ENCODE results near the gene GFRA1. TPM values are rescaled to one million over a fixed set of nuclear protein-coding genes. Genes with fewer than 3 reads are reported as not detected.
"Not testable (repeated sequence)": the region's sequence is repeated elsewhere in the genome, so short reads cannot be mapped to it uniquely, and the experiment has no call there.

Gene GFRA1
- total RNA-seq, 1 experiment from 2014 or later: 0.30 TPM

DNA sequence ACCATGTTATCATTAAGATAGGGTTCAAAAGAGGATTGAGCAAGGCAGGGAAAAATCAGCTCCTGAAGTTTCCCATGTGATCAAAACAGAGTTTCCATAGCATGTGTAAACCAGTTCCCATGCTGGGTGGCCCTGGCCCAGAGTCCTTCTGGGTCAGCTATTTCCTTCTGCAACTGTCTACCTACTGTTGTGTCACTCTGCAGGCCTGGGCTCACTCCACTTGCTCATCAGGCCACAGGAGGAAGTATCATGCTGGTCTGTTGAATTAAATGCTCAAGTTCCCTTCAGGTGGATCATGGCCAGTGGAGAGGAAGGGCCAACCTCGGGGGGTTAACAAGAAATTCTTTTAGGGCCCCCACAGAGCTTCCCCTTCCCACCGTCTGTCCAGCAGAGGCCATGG lies 104.7 kb downstream of the GFRA1 start:
- ChIA-PET RAD21 (ENCODE audit: low non-redundant PET in 1 of 2, low total read pairs in 2 of 2, uncharacterized antibody in 2 of 2, unreplicated experiment in 2 of 2) (no interaction called here), POLR2A (no interaction called here), CTCF (no interaction called here)
- Histone ChIP-seq H3K4me1 (ENCODE audit: control insufficient read depth in 1 of 2, insufficient read depth in 2 of 2, low read length in 2 of 2) (no peaks in the 10 kb centered on the region), H3K9ac (ENCODE audit: low read length) (no peak overlapping the region), H3K36me3 (ENCODE audit: control insufficient read depth in 1 of 2, insufficient read depth in 2 of 2, low read length in 2 of 2) (no peaks in the 10 kb centered on the region), H3K4me2 (ENCODE audit: low read length) (no peak overlapping the region), H3K9me2 (ENCODE audit: insufficient read depth) (no peaks in the 10 kb centered on the region), H2AFZ (ENCODE audit: low read depth, low read length, poor library complexity, severe bottlenecking) (no peak overlapping the region), H3K27ac (ENCODE audit: low read depth, low read length) (no peak overlapping the region), H3K4me3 (replicated peaks in 1 of 2; ENCODE audit: low read depth in 1 of 2, low read length in 2 of 2) (no peak overlapping the region), H3K79me2 (ENCODE audit: insufficient read depth, low read length) (no peaks in the 10 kb centered on the region), H4K20me1 (ENCODE audit: insufficient read depth) (no peaks in the 10 kb centered on the region), H3K9me3 (ENCODE audit: control insufficient read depth in 1 of 2, insufficient read depth in 1 of 2, low read depth in 1 of 2, low read length in 2 of 2) (no peaks in the 10 kb centered on the region), H3K27me3 (ENCODE audit: insufficient read depth, low read length) (peaks cover 50% of the 10 kb centered on the region)
- DNase-seq (ENCODE audit: low read depth, low spot score): no peak
- no peak for TF ChIP-seq TCF7L2 (IDR thresholded peaks at IDR 0.05; ENCODE audit: borderline replicate concordance, extremely low read depth, insufficient read depth, insufficient read length)
- TF ChIP-seq RAD21 (IDR thresholded peaks at IDR 0.05; ENCODE audit: low read depth): no peak
- TF ChIP-seq ZNF274 (IDR thresholded peaks at IDR 0.05; ENCODE audit: low read depth, low read length): no peak
- intact Hi-C loops (cut with micrococcal nuclease): no loop called here
- no peak for ATAC-seq
- BruUV-seq (replicated peaks): no TSS peak

- H4K20me1 ChIP-seq (ENCODE audit: insufficient read depth); CTCF ChIA-PET; H3K9me3 ChIP-seq (ENCODE audit: control insufficient read depth in 1 of 2, insufficient read depth in 1 of 2, low read depth in 1 of 2, low read length in 2 of 2); DNase-seq (ENCODE audit: low read depth, low spot score); RAD21 ChIA-PET (ENCODE audit: low non-redundant PET in 1 of 2, low total read pairs in 2 of 2, uncharacterized antibody in 2 of 2, unreplicated experiment in 2 of 2); ATAC-seq; H3K4me2 ChIP-seq (ENCODE audit: low read length); H3K4me3 ChIP-seq (replicated peaks in 1 of 2; ENCODE audit: low read depth in 1 of 2, low read length in 2 of 2); intact Hi-C loops (cut with micrococcal nuclease); H3K27ac ChIP-seq (ENCODE audit: low read depth, low read length); H3K9me2 ChIP-seq (ENCODE audit: insufficient read depth); H2AFZ ChIP-seq (ENCODE audit: low read depth, low read length, poor library complexity, severe bottlenecking); H3K36me3 ChIP-seq (ENCODE audit: control insufficient read depth in 1 of 2, insufficient read depth in 2 of 2, low read length in 2 of 2); H3K79me2 ChIP-seq (ENCODE audit: insufficient read depth, low read length); POLR2A ChIA-PET; H3K9ac ChIP-seq (ENCODE audit: low read length); H3K4me1 ChIP-seq (ENCODE audit: control insufficient read depth in 1 of 2, insufficient read depth in 2 of 2, low read length in 2 of 2); BruUV-seq (replicated peaks): not testable (repeated sequence)
- peaks cover 29% of the 10 kb centered on the region for H3K27me3 ChIP-seq (ENCODE audit: insufficient read depth, low read length)
These were observed 107.1 kb downstream of the GFRA1 start for GRCh38 chr10:116165941-116166340.

GRCh38 chr10:116164291-116164690 lies 108.7 kb downstream of the GFRA1 start:
- intact Hi-C loops (cut with micrococcal nuclease): no loop called here
- no peak overlapping the region for H3K4me3 ChIP-seq (replicated peaks in 1 of 2; ENCODE audit: low read depth in 1 of 2, low read length in 2 of 2)
- H2AFZ ChIP-seq (ENCODE audit: low read depth, low read length, poor library complexity, severe bottlenecking): no peak overlapping the region
- ChIA-PET POLR2A (no interaction called here), CTCF (no interaction called here), RAD21 (ENCODE audit: low non-redundant PET in 1 of 2, low total read pairs in 2 of 2, uncharacterized antibody in 2 of 2, unreplicated experiment in 2 of 2) (no interaction called here)
- H3K27me3 ChIP-seq (ENCODE audit: insufficient read depth, low read length): peaks cover 13% of the 10 kb centered on the region
- BruUV-seq (replicated peaks): no TSS peak
- H3K27ac ChIP-seq (ENCODE audit: low read depth, low read length): no peak overlapping the region
- H3K9me3 ChIP-seq (ENCODE audit: control insufficient read depth in 1 of 2, insufficient read depth in 1 of 2, low read depth in 1 of 2, low read length in 2 of 2): no peaks in the 10 kb centered on the region
- no peak for DNase-seq (ENCODE audit: low read depth, low spot score)
- H3K9ac ChIP-seq (ENCODE audit: low read length): no peak overlapping the region
- no peaks in the 10 kb centered on the region for H3K79me2 ChIP-seq (ENCODE audit: insufficient read depth, low read length)
- H3K4me2 ChIP-seq (ENCODE audit: low read length): no peak overlapping the region
- H3K9me2 ChIP-seq (ENCODE audit: insufficient read depth): no peaks in the 10 kb centered on the region
- no peaks in the 10 kb centered on the region for H3K36me3 ChIP-seq (ENCODE audit: control insufficient read depth in 1 of 2, insufficient read depth in 2 of 2, low read length in 2 of 2)
- no peak for ATAC-seq
- no peaks in the 10 kb centered on the region for H4K20me1 ChIP-seq (ENCODE audit: insufficient read depth)
- no peaks in the 10 kb centered on the region for H3K4me1 ChIP-seq (ENCODE audit: control insufficient read depth in 1 of 2, insufficient read depth in 2 of 2, low read length in 2 of 2)
- TF ChIP-seq CEBPB (IDR thresholded peaks at IDR 0.05; ENCODE audit: low read depth): no peak
- no peak for TF ChIP-seq ZFX (IDR thresholded peaks at IDR 0.05)
- TF ChIP-seq SIN3A (IDR thresholded peaks at IDR 0.05; ENCODE audit: low read depth): no peak
- TF ChIP-seq, protein P1, sequence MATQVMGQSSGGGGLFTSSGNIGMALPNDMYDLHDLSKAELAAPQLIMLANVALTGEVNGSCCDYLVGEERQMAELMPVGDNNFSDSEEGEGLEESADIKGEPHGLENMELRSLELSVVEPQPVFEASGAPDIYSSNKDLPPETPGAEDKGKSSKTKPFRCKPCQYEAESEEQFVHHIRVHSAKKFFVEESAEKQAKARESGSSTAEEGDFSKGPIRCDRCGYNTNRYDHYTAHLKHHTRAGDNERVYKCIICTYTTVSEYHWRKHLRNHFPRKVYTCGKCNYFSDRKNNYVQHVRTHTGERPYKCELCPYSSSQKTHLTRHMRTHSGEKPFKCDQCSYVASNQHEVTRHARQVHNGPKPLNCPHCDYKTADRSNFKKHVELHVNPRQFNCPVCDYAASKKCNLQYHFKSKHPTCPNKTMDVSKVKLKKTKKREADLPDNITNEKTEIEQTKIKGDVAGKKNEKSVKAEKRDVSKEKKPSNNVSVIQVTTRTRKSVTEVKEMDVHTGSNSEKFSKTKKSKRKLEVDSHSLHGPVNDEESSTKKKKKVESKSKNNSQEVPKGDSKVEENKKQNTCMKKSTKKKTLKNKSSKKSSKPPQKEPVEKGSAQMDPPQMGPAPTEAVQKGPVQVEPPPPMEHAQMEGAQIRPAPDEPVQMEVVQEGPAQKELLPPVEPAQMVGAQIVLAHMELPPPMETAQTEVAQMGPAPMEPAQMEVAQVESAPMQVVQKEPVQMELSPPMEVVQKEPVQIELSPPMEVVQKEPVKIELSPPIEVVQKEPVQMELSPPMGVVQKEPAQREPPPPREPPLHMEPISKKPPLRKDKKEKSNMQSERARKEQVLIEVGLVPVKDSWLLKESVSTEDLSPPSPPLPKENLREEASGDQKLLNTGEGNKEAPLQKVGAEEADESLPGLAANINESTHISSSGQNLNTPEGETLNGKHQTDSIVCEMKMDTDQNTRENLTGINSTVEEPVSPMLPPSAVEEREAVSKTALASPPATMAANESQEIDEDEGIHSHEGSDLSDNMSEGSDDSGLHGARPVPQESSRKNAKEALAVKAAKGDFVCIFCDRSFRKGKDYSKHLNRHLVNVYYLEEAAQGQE (IDR thresholded peaks at IDR 0.05; ENCODE audit: low read depth): no peak
- TF ChIP-seq TCF7L2 (IDR thresholded peaks at IDR 0.05; ENCODE audit: borderline replicate concordance, extremely low read depth, insufficient read depth, insufficient read length): no peak
- TF ChIP-seq ELF1 (IDR thresholded peaks at IDR 0.05; ENCODE audit: borderline replicate concordance, low read depth): no peak
- no peak for TF ChIP-seq EZH2phosphoT487 (IDR thresholded peaks at IDR 0.05; ENCODE audit: borderline replicate concordance)
